ENCODE data around the gene ATP6V0E2.

ATP6V0E2 gene

DNA sequence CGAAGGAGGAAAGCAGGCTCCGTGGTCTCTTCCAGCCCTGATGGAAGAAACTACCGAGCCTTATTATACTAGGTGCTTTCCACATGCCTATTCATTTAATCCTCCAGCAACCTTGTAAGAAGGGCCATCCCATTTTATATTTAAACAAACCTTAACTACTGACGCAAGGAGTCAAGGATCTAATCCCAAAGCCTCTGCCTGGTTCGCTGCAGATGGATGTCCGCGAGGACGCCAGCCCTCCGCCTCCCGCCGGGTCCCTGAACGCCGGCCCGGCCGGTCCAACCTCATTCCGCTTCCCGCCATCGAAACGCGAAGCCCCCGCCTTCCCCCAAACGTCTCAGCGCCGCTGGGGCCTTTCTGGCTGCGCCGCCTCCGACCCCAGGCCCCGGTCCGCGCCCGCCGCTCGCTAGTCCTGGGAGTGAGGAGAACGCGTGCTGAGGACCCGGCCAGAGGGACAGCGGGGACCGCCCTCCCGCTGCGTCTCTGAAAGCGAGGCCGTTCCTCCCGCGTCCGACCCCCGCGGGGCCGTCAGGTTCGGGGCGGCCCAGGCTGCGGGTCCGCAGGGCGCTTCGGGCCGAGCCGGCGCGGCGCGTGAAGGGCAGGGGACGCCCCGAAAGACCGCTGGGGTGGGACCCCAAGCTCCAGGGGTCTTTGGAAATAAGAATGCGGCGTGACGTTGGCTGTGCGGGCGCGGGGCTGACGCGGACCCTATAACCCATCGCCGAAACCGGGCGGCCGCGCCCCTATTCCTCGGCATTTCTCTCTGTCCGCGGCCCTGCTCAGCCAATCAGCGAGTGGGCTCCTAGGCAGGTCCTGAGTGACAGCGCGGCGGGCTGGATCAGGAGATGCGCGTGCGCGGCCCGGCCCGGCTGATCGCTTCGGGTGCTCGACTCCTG, at the start of gene ATP6V0E2:
TSS of gene ATP6V0E2 (plus strand) at position 896 of the 896 bp plus-strand sequence. CDS start 97 bp downstream, outside the sequence.
- in situ Hi-C loops (cut with HindIII; ENCODE audit: low sequenced_read_pairs): no loop called here
- TF ChIP-seq, protein P1, sequence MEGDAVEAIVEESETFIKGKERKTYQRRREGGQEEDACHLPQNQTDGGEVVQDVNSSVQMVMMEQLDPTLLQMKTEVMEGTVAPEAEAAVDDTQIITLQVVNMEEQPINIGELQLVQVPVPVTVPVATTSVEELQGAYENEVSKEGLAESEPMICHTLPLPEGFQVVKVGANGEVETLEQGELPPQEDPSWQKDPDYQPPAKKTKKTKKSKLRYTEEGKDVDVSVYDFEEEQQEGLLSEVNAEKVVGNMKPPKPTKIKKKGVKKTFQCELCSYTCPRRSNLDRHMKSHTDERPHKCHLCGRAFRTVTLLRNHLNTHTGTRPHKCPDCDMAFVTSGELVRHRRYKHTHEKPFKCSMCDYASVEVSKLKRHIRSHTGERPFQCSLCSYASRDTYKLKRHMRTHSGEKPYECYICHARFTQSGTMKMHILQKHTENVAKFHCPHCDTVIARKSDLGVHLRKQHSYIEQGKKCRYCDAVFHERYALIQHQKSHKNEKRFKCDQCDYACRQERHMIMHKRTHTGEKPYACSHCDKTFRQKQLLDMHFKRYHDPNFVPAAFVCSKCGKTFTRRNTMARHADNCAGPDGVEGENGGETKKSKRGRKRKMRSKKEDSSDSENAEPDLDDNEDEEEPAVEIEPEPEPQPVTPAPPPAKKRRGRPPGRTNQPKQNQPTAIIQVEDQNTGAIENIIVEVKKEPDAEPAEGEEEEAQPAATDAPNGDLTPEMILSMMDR (IDR thresholded peaks at IDR 0.05; ENCODE audit: low read depth, low read length, missing control alignments): no peak
- peak; percentile 78 for DNase-seq (ENCODE audit: low read depth)
- H3K4me3 ChIP-seq (ENCODE audit: low read depth, low read length): peak within 1 kb of the TSS; percentile 62

DNA sequence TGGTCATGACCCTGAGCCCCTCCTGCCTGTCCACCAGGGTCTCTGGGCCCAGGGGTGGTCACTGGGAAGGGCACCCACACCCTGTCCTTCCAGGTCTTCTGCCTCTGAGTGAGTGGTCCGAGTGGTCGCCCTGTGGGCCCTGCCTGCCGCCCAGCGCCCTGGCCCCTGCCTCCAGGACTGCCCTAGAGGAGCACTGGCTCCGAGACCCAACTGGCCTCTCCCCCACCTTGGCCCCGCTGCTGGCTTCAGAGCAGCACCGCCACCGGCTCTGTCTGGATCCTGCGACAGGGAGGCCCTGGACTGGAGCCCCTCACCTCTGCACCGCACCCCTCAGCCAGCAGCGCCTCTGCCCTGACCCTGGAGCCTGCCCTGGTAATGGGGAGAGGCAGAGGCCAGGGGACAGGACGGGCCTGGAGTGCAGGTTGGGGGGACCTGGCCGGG, 49.4 kb upstream of the ATP6V0E2 start:
- in situ Hi-C loops (cut with HindIII; ENCODE audit: low sequenced_read_pairs): no loop called here
- DNase-seq (ENCODE audit: low read depth): no peak
- TF ChIP-seq, protein P1 (IDR thresholded peaks at IDR 0.05; ENCODE audit: low read depth, low read length, missing control alignments): no peak
- no peak overlapping the region for H3K4me3 ChIP-seq (ENCODE audit: low read depth, low read length)

DNA sequence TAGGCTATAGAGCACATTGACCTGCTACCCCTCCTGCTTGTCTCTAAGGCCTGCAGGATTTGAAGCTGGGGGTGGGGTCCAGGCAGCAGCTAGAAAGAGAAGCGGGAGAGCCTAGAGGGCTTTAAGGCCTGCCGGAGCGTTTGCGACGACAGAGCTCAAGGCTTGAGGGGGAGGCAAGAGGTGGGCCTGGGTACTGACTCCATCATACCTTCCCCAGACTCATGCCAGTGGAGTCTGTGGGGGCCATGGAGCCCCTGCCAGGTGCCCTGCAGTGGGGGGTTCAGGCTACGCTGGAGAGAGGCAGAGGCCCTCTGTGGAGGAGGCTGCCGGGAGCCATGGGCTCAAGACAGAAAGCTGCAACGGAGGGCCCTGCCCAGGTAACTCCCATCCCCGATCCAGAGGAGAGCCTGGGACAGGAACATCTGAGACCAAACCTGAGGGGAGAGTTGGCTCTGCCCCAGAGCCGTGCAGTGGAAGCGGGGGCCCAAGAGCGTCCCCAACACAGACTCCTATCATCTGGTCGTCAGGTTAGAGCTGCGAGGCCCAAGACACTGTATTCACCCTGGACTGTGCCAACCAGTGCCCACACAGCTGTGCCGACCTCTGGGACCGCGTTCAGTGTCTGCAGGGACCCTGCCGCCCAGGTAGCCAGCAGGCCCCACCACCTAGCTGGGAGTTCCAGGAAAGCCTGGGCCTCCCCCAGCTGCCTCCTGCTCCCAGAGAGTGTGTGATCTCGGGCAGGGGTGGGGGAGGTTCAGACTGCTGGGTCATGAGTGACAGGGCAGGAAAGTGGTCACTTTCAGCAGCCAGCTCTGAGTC, 48.8 kb upstream of the ATP6V0E2 start:
- no peak overlapping the region for H3K4me3 ChIP-seq (ENCODE audit: low read depth, low read length)
- in situ Hi-C loops (cut with HindIII; ENCODE audit: low sequenced_read_pairs): no loop called here
- DNase-seq (ENCODE audit: low read depth): no peak
- TF ChIP-seq, protein P1 (IDR thresholded peaks at IDR 0.05; ENCODE audit: low read depth, low read length, missing control alignments): no peak

DNA sequence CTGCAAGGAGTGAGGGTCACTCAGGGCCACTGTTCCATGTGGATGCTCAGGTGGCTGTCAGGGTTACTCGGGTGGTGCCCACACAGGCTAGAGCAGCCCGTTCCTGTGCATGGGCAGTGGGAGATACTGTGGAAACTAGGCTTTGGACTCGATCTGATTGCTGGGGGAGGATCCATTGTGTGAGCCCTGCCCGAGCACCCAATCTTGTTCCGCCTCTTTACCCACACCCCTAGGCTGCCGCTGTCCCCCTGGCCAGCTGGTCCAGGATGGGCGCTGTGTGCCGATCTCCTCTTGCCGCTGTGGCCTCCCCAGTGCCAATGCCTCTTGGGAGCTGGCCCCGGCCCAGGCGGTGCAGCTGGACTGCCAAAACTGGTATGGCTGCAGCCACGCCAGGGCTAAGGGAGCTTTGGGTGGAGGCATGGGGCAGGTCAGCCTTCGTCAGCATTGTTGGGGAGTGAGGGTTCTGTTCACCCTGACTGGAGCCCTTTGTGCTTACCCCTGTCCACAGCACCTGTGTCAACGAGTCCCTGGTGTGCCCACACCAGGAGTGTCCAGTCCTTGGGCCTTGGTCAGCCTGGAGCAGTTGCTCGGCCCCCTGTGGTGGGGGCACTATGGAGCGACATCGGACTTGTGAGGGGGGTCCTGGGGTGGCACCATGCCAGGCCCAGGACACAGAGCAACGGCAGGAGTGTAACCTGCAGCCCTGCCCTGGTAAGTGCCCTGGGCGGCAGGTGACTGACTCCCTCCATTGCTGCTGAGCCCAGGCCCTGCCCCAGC, 48.0 kb upstream of the ATP6V0E2 start:
- DNase-seq (ENCODE audit: low read depth): no peak
- in situ Hi-C loops (cut with HindIII; ENCODE audit: low sequenced_read_pairs): no loop called here
- TF ChIP-seq, protein P1 (IDR thresholded peaks at IDR 0.05; ENCODE audit: low read depth, low read length, missing control alignments): no peak
- no peak overlapping the region for H3K4me3 ChIP-seq (ENCODE audit: low read depth, low read length)

DNA sequence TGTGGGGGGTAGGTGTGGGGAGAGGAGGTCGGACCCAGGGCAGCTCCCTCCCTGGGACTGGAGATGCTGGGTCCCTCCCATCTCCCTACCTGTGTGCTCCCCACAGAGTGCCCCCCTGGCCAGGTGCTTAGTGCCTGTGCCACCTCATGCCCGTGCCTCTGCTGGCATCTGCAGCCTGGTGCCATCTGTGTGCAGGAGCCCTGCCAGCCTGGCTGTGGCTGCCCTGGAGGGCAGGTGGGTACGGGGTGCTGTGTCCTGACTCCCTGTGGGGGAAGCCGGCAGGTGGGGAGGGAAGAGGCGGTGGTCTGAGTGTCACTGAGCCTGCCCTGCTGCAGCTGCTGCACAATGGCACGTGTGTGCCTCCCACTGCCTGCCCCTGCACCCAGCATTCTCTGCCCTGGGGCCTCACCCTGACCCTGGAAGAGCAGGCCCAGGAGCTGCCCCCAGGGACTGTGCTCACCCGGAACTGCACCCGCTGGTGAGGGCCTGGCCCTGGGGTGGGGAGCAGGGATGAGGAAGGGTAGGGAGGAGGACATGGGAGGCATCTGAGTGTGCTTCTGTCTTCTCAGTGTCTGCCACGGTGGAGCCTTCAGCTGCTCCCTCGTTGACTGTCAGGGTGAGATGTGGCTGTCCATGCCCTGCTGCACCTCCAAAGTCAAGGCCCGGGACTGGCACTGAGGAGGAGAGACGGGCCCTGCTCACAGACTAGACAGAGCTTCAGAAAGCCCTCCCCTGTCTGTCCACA, 47.3 kb upstream of the ATP6V0E2 start:
- in situ Hi-C loops (cut with HindIII; ENCODE audit: low sequenced_read_pairs): no loop called here

More for the DNA sequence above, 47.3 kb upstream of the ATP6V0E2 start:
- TF ChIP-seq, protein P1 (IDR thresholded peaks at IDR 0.05; ENCODE audit: low read depth, low read length, missing control alignments): no peak
- no peak overlapping the region for H3K4me3 ChIP-seq (ENCODE audit: low read depth, low read length)
- no peak for DNase-seq (ENCODE audit: low read depth)
